K562 (cell line): Measurements from ENCODE around the gene GPR148. TPM values are rescaled to one million over a fixed set of nuclear protein-coding genes. Genes with fewer than 3 reads are reported as not detected.

Experiments
- ATAC-seq: fragments of 200-7000 bp; cut with Tn5 transposase; 3 replicates; pipeline ENCODE4 v1.9.1; 2020; ENCODE audit warnings: moderate library complexity
- BruUV-seq: library from RNA; stranded (reverse); fragments of 400-500 nt; replicated peaks from 2 replicates; lab custom pipeline; 2021; lab: Mats Ljungman, UMichigan
- CTCF ChIA-PET: fragments of 300-600 bp; formaldehyde crosslinking; extraction: SDS; loops from one replicate; lab custom pipeline; 2021; ENCODE audit warnings: low intra/inter-chr PET ratio; lab: Yijun Ruan, JAX
- POLR2A ChIA-PET: fragments of 300-600, 350-650 bp; sonication (Branson Sonifier 250); formaldehyde crosslinking; extraction: SDS; loops from one replicate; lab custom pipeline; 2021; ENCODE audit warnings: antibody characterized with exemption, inconsistent platforms; lab: Yijun Ruan, JAX
- DNase-seq, 4 experiments: peaks; one replicate each; pipeline versions ENCODE4 v3.0.0 to v3.0.0-alpha.2; 2011 to 2018; ENCODE audit warnings: low spot score in 3 of 4, mixed read lengths in 3 of 4; ENCODE audit errors: extremely low read depth in 1 of 4
- FAIRE-seq: peaks from 2 replicates; lab custom pipeline; 2011; peaks lifted over from hg19 to GRCh38; lab: Jason Lieb, UNC
- H2AFZ ChIP-seq: 2 replicates; pipeline ENCODE4 v1.6.0; 2011; ENCODE audit warnings: low read depth, low read length, control low read depth, inconsistent platforms
- H3K27ac ChIP-seq: fragments of 200-600 bp; 3 replicates; pipeline ENCODE4 v1.8.0; 2011; ENCODE audit warnings: low read depth, mild to moderate bottlenecking, control low read depth, inconsistent platforms, low read length, moderate library complexity, mixed read lengths; ENCODE audit errors: extremely low read depth
- H3K27me3 ChIP-seq, 2 experiments: fragments of 300-600 bp in 1 of 2; 2 replicates in 1 of 2; 3 replicates in 1 of 2; pipeline versions ENCODE4 v1.6.0 to v1.8.0; 2011; ENCODE audit warnings: inconsistent platforms in 2 of 2, low read length in 2 of 2, mild to moderate bottlenecking in 1 of 2, mixed read lengths in 1 of 2, moderate library complexity in 1 of 2; ENCODE audit not compliant: control insufficient read depth in 2 of 2, insufficient read depth in 2 of 2
- H3K36me3 ChIP-seq: fragments of 300-600 bp; 3 replicates; pipeline ENCODE4 v1.8.0; 2011; ENCODE audit warnings: mild to moderate bottlenecking, low read length, inconsistent platforms; ENCODE audit not compliant: control insufficient read depth, insufficient read depth
- H3K4me1 ChIP-seq, 2 experiments: fragments of 200-600 bp in 1 of 2; replicated peaks in 1 of 2; 2 replicates in 1 of 2; 3 replicates in 1 of 2; pipeline versions ENCODE4 v1.5.1 to v1.8.0; 2011; ENCODE audit warnings: inconsistent platforms in 2 of 2, low read length in 2 of 2, mild to moderate bottlenecking in 1 of 2, mixed read lengths in 1 of 2, moderate library complexity in 1 of 2; ENCODE audit not compliant: control insufficient read depth in 2 of 2, insufficient read depth in 2 of 2
- H3K4me2 ChIP-seq: 2 replicates; pipeline ENCODE4 v1.6.1; 2011; ENCODE audit warnings: low read length, control low read depth, inconsistent platforms, mixed read lengths; ENCODE audit not compliant: insufficient read depth
- H3K4me3 ChIP-seq: fragments of 200-600 bp; sonication (generic), shearing (Covaris generic); 2 replicates; pipeline ENCODE4 v1.5.1; 2016; ENCODE audit warnings: control low read depth, inconsistent platforms
- H3K79me2 ChIP-seq: fragments of 200-600 bp; 3 replicates; pipeline ENCODE4 v1.8.0; 2011; ENCODE audit warnings: low read length, inconsistent platforms; ENCODE audit not compliant: control insufficient read depth, insufficient read depth
- H3K9ac ChIP-seq, 2 experiments: 2 replicates each; pipeline versions ENCODE4 v1.6.0 to v1.6.1; 2011; ENCODE audit warnings: low read depth in 2 of 2, low read length in 2 of 2, control low read depth in 1 of 2, inconsistent platforms in 1 of 2, mild to moderate bottlenecking in 1 of 2, mixed read lengths in 1 of 2; ENCODE audit not compliant: insufficient read depth in 1 of 2
- H3K9me1 ChIP-seq: one replicate; pipeline ENCODE4 v1.6.0; 2011; ENCODE audit warnings: inconsistent platforms, mild to moderate bottlenecking, low read length, moderate library complexity; ENCODE audit not compliant: control insufficient read depth, insufficient read depth
- H3K9me3 ChIP-seq: replicated peaks from 2 replicates; pipeline ENCODE4 v1.5.1; 2011; ENCODE audit warnings: low read depth, low read length, inconsistent platforms; ENCODE audit not compliant: control insufficient read depth, insufficient read depth
- H4K20me1 ChIP-seq: replicated peaks from 2 replicates; pipeline ENCODE4 v1.6.1; 2011; ENCODE audit warnings: low read length, inconsistent platforms, mixed read lengths; ENCODE audit not compliant: control insufficient read depth, insufficient read depth
- CBX1 ChIP-seq: sonication (generic); IDR thresholded peaks from 2 replicates; pipeline ENCODE4 v1.6.1; 2016; ENCODE audit warnings: antibody characterized with exemption, low read depth, mild to moderate bottlenecking
- GABPB1 ChIP-seq: sonication (generic); formaldehyde crosslinking; IDR thresholded peaks from 2 replicates; pipeline ENCODE4 v1.8.0; 2022; ENCODE audit warnings: mild to moderate bottlenecking, missing genetic modification reagents
- PHB2 ChIP-seq: fragments of 450-650 bp; IDR thresholded peaks from 2 replicates; pipeline ENCODE4 v1.6.1; 2017; ENCODE audit warnings: low read depth
- RAD51 ChIP-seq: fragments of 450-650 bp; IDR thresholded peaks from 2 replicates; pipeline ENCODE4 v1.7.1; 2016; ENCODE audit warnings: low read depth, mild to moderate bottlenecking, borderline replicate concordance
- SRF ChIP-seq, 2 experiments: fragments of 250-450, 450-650 bp in 1 of 2; sonication (Bioruptor Pico) in 1 of 2; sonication (generic) in 1 of 2; formaldehyde crosslinking; IDR thresholded peaks; 2 replicates each; pipeline versions ENCODE4 v1.5.0 to v1.5.1; 2020 to 2022; ENCODE audit warnings: mild to moderate bottlenecking in 1 of 2, missing genetic modification reagents in 1 of 2
- TARDBP ChIP-seq: fragments of 450-650 bp; IDR thresholded peaks from 2 replicates; pipeline ENCODE4 v1.6.1; 2016
- TRIM28 ChIP-seq: fragments of 450-650 bp; IDR thresholded peaks from 2 replicates; pipeline ENCODE4 v1.6.1; 2017
- ZBTB17 ChIP-seq: fragments of 450-650 bp; formaldehyde crosslinking; IDR thresholded peaks from 2 replicates; pipeline ENCODE4 v1.4.0; 2020; ENCODE audit warnings: mild to moderate bottlenecking
- WGBS: fragments of 100-300 bp; shearing (Covaris generic); methylation state at CpG from one replicate; pipeline ENCODE4 v1.1.6; 2016; ENCODE audit warnings: low coverage, mixed read lengths; ENCODE audit not compliant: insufficient coverage; ENCODE audit errors: missing lambda C conversion rate; 5-methylcytosine and 5-hydroxymethylcytosine counted together
- in situ Hi-C: fragments of 300-500 bp; cut with MboI; formaldehyde crosslinking; loops from 4 replicates; pipeline ENCODE4 v1.15.0; 2018; ENCODE audit warnings: inconsistent platforms, mixed read lengths
- intact Hi-C: fragments of 100-400 bp; cut with micrococcal nuclease; formaldehyde crosslinking; loops from 2 replicates; pipeline ENCODE4 v1.14.2; 2022
- polyA plus RNA-seq, 8 experiments: library from polyadenylated mRNA; depleted of rRNA in 4 of 8; stranded (reverse) in 5 of 8; unstranded in 3 of 8; fragments of >200 nt; fragmentation: Nextera tagmentation in 2 of 8; fragmentation: Illumina TruSeq in 1 of 8; extraction: Ambion mirVana in 2 of 8; extraction: Trizol in 1 of 8; gene quantifications; 2 replicates each; pipeline versions ENCODE4 v1.2.1 to v1.2.3, GENCODE V29; 2011 to 2014; ENCODE audit warnings: inconsistent platforms in 1 of 8, missing spikeins in 1 of 8
- total RNA-seq, 7 experiments: library from RNA; depleted of rRNA in 6 of 7; stranded (reverse); fragments of >200 nt in 6 of 7; fragmentation: Illumina TruSeq in 2 of 7; extraction: Trizol in 2 of 7; gene quantifications; 2 replicates each; pipeline versions ENCODE4 v1.2.1 to v1.2.3, GENCODE V29; 2011 to 2021; ENCODE audit warnings: low replicate concordance in 1 of 7
- TF ChIP-seq, protein P1 (sequence below): sonication (generic); formaldehyde crosslinking; IDR thresholded peaks from 2 replicates; pipeline ENCODE4 v1.8.1; 2023; ENCODE audit warnings: mild to moderate bottlenecking, missing genetic modification reagents

The GPR148 gene
- total and polyA plus RNA-seq, 9 of the 15 experiments (the other 6 are each of a cell fraction or from before 2014, with no cell fraction given) = not detected

- no peak for TF ChIP-seq CBX1
- TF ChIP-seq, protein P1, sequence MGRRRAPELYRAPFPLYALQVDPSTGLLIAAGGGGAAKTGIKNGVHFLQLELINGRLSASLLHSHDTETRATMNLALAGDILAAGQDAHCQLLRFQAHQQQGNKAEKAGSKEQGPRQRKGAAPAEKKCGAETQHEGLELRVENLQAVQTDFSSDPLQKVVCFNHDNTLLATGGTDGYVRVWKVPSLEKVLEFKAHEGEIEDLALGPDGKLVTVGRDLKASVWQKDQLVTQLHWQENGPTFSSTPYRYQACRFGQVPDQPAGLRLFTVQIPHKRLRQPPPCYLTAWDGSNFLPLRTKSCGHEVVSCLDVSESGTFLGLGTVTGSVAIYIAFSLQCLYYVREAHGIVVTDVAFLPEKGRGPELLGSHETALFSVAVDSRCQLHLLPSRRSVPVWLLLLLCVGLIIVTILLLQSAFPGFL (CRISPR knock-in tag) = no peak
Observed at GRCh38 chr2:130776550-130776949, 47.7 kb downstream of the GPR148 start (continued).

GRCh38 chr2:130778781-130779180, 49.9 kb downstream of the GPR148 start:
- 3% methylated on average over 9 of the region's 9 CpGs for WGBS
- H3K9ac ChIP-seq = no peak overlapping the region
- H3K27me3 ChIP-seq = peaks cover 0 to 7% of the 10 kb centered on the region in 2 experiments; a peak in 3 of 5 replicates
- no peak overlapping the region for H3K27ac ChIP-seq
- no peaks in the 10 kb centered on the region for H3K79me2 ChIP-seq
- intact Hi-C loops = no loop called here
- FAIRE-seq = no peak
- no peaks in the 10 kb centered on the region for H3K9me1 ChIP-seq
- no peaks in the 10 kb centered on the region for H3K9me3 ChIP-seq
- no peaks in the 10 kb centered on the region; a peak in 1 of 5 replicates for H3K4me1 ChIP-seq
- no TSS peak for BruUV-seq
- ChIA-PET POLR2A (no interaction called here), CTCF (no interaction called here)
- no peak overlapping the region for H2AFZ ChIP-seq
- H3K4me2 ChIP-seq = no peak overlapping the region
- TF ChIP-seq TARDBP (no peak), GABPB1 (CRISPR knock-in tag) (no peak), RAD51 (no peak), SRF (CRISPR knock-in tag; IDR thresholded peaks at IDR 0.05) (no peak), PHB2 (no peak), ZBTB17 (no peak), TRIM28 (no peak)
- H4K20me1 ChIP-seq = no peaks in the 10 kb centered on the region
- ATAC-seq = no peak
- no peak for DNase-seq
- in situ Hi-C loops = no loop called here
- H3K36me3 ChIP-seq = no peaks in the 10 kb centered on the region
- H3K4me3 ChIP-seq = no peak overlapping the region

Other genes with a start within 250 kb of the GPR148 start
- 0.78 and 1.00 TPM in 2 replicates for gene POTEI, start 219.7 kb upstream of the GPR148 start, total RNA-seq (2014; rRNA removed)
- gene POTEI, start 219.7 kb upstream of the GPR148 start, total RNA-seq (2014; rRNA removed; fragmentation: Illumina TruSeq; extraction: Trizol) = 2.6 and 2.8 TPM in 2 replicates
- gene POTEI, start 219.7 kb upstream of the GPR148 start, total RNA-seq (2015; rRNA removed; fragmentation: Illumina TruSeq; extraction: Trizol) = 2.3 and 2.5 TPM in 2 replicates
- gene POTEI, start 219.7 kb upstream of the GPR148 start, total RNA-seq (2021) = 3.7 and 3.9 TPM in 2 replicates
- gene POTEI, start 219.7 kb upstream of the GPR148 start, polyA plus RNA-seq (2011; rRNA removed) = 0.49 and 0.71 TPM in 2 replicates
- 0.79 and 0.89 TPM in 2 replicates for gene POTEI, start 219.7 kb upstream of the GPR148 start, polyA plus RNA-seq (2014; fragmentation: Illumina TruSeq; extraction: Trizol)
- gene POTEI, start 219.7 kb upstream of the GPR148 start, polyA plus RNA-seq (2014; fragmentation: Nextera tagmentation; extraction: Ambion mirVana) = under 1 TPM; 0.07 to 0.28 TPM
- 0.74 and 1.3 TPM in 2 replicates for gene POTEI, start 219.7 kb upstream of the GPR148 start, polyA plus RNA-seq (2014; rRNA removed)
- gene CFC1B, start 207.8 kb upstream of the GPR148 start, total RNA-seq (2014; rRNA removed) = not detected in 2 replicates
- not detected in 2 replicates for gene CFC1B, start 207.8 kb upstream of the GPR148 start, total RNA-seq (2014; rRNA removed; fragmentation: Illumina TruSeq; extraction: Trizol)
- not detected in 2 replicates for gene CFC1B, start 207.8 kb upstream of the GPR148 start, total RNA-seq (2015; rRNA removed; fragmentation: Illumina TruSeq; extraction: Trizol)
- gene CFC1B, start 207.8 kb upstream of the GPR148 start, total RNA-seq (2021) = not detected in 2 replicates
- gene CFC1B, start 207.8 kb upstream of the GPR148 start, polyA plus RNA-seq (2011; rRNA removed) = not detected in 2 replicates
- gene CFC1B, start 207.8 kb upstream of the GPR148 start, polyA plus RNA-seq (2014; fragmentation: Illumina TruSeq; extraction: Trizol) = not detected in 2 replicates
- gene CFC1B, start 207.8 kb upstream of the GPR148 start, polyA plus RNA-seq (2014; fragmentation: Nextera tagmentation; extraction: Ambion mirVana) = not detected
- not detected in 2 replicates for gene CFC1B, start 207.8 kb upstream of the GPR148 start, polyA plus RNA-seq (2014; rRNA removed)
- gene CFC1, start 129.5 kb upstream of the GPR148 start, total RNA-seq (2014; rRNA removed) = not detected in 2 replicates
- gene CFC1, start 129.5 kb upstream of the GPR148 start, total RNA-seq (2014; rRNA removed; fragmentation: Illumina TruSeq; extraction: Trizol) = not detected in 2 replicates
- gene CFC1, start 129.5 kb upstream of the GPR148 start, total RNA-seq (2015; rRNA removed; fragmentation: Illumina TruSeq; extraction: Trizol) = not detected in 2 replicates
- not detected in 2 replicates for gene CFC1, start 129.5 kb upstream of the GPR148 start, total RNA-seq (2021)
- not detected in 2 replicates for gene CFC1, start 129.5 kb upstream of the GPR148 start, polyA plus RNA-seq (2011; rRNA removed)
- not detected in 2 replicates for gene CFC1, start 129.5 kb upstream of the GPR148 start, polyA plus RNA-seq (2014; fragmentation: Illumina TruSeq; extraction: Trizol)
- not detected for gene CFC1, start 129.5 kb upstream of the GPR148 start, polyA plus RNA-seq (2014; fragmentation: Nextera tagmentation; extraction: Ambion mirVana)
- gene CFC1, start 129.5 kb upstream of the GPR148 start, polyA plus RNA-seq (2014; rRNA removed) = not detected in 2 replicates
- not detected in 2 replicates for gene POTEJ, start 117.6 kb upstream of the GPR148 start, total RNA-seq (2014; rRNA removed)
- not detected in 2 replicates for gene POTEJ, start 117.6 kb upstream of the GPR148 start, total RNA-seq (2014; rRNA removed; fragmentation: Illumina TruSeq; extraction: Trizol)
- gene POTEJ, start 117.6 kb upstream of the GPR148 start, total RNA-seq (2015; rRNA removed; fragmentation: Illumina TruSeq; extraction: Trizol) = not detected in 2 replicates
- not detected in 2 replicates for gene POTEJ, start 117.6 kb upstream of the GPR148 start, total RNA-seq (2021)
- gene POTEJ, start 117.6 kb upstream of the GPR148 start, polyA plus RNA-seq (2011; rRNA removed) = not detected in 2 replicates
- not detected in 2 replicates for gene POTEJ, start 117.6 kb upstream of the GPR148 start, polyA plus RNA-seq (2014; fragmentation: Illumina TruSeq; extraction: Trizol)
- not detected for gene POTEJ, start 117.6 kb upstream of the GPR148 start, polyA plus RNA-seq (2014; fragmentation: Nextera tagmentation; extraction: Ambion mirVana)
- not detected in 2 replicates for gene POTEJ, start 117.6 kb upstream of the GPR148 start, polyA plus RNA-seq (2014; rRNA removed)
- gene AMER3, start 26.5 kb downstream of the GPR148 start, total RNA-seq (2014; rRNA removed) = not detected in 2 replicates
- not detected in 2 replicates for gene AMER3, start 26.5 kb downstream of the GPR148 start, total RNA-seq (2014; rRNA removed; fragmentation: Illumina TruSeq; extraction: Trizol)
- not detected in 2 replicates for gene AMER3, start 26.5 kb downstream of the GPR148 start, total RNA-seq (2015; rRNA removed; fragmentation: Illumina TruSeq; extraction: Trizol)
- gene AMER3, start 26.5 kb downstream of the GPR148 start, total RNA-seq (2021) = not detected in 2 replicates
- not detected in 2 replicates for gene AMER3, start 26.5 kb downstream of the GPR148 start, polyA plus RNA-seq (2011; rRNA removed)
- not detected in 2 replicates for gene AMER3, start 26.5 kb downstream of the GPR148 start, polyA plus RNA-seq (2014; fragmentation: Illumina TruSeq; extraction: Trizol)
- not detected for gene AMER3, start 26.5 kb downstream of the GPR148 start, polyA plus RNA-seq (2014; fragmentation: Nextera tagmentation; extraction: Ambion mirVana)
- gene AMER3, start 26.5 kb downstream of the GPR148 start, polyA plus RNA-seq (2014; rRNA removed) = not detected in 2 replicates
- gene ARHGEF4, start 107.8 kb downstream of the GPR148 start, total RNA-seq (2014; rRNA removed) = not detected in 2 replicates
- not detected in 2 replicates for gene ARHGEF4, start 107.8 kb downstream of the GPR148 start, total RNA-seq (2014; rRNA removed; fragmentation: Illumina TruSeq; extraction: Trizol)
- not detected in 2 replicates for gene ARHGEF4, start 107.8 kb downstream of the GPR148 start, total RNA-seq (2015; rRNA removed; fragmentation: Illumina TruSeq; extraction: Trizol)
- not detected in 2 replicates for gene ARHGEF4, start 107.8 kb downstream of the GPR148 start, total RNA-seq (2021)
- gene ARHGEF4, start 107.8 kb downstream of the GPR148 start, polyA plus RNA-seq (2011; rRNA removed) = not detected in 2 replicates
- gene ARHGEF4, start 107.8 kb downstream of the GPR148 start, polyA plus RNA-seq (2014; fragmentation: Illumina TruSeq; extraction: Trizol) = not detected in 2 replicates
- gene ARHGEF4, start 107.8 kb downstream of the GPR148 start, polyA plus RNA-seq (2014; fragmentation: Nextera tagmentation; extraction: Ambion mirVana) = not detected
- not detected in 2 replicates for gene ARHGEF4, start 107.8 kb downstream of the GPR148 start, polyA plus RNA-seq (2014; rRNA removed)